Left ventricle myocardium inferior (tissue), 1 donor: ENCODE results near the gene IRF2. TPM values are rescaled to one million over a fixed set of nuclear protein-coding genes. Genes with fewer than 3 reads are reported as not detected.
A peak's percentile ranks its signal among the peaks of the same experiment; 100 is the strongest.

Experiments used
- DNase-seq: peaks from one replicate; pipeline ENCODE4 v3.0.0-alpha.2; 2020
- H3K27ac ChIP-seq: fragments of 200-600 bp; replicated peaks from 2 replicates; pipeline ENCODE4 v1.8.0; 2021
- H3K27me3 ChIP-seq: fragments of 200-600 bp; 2 replicates; pipeline ENCODE4 v1.8.0; 2021; ENCODE audit warnings: low read depth
- H3K36me3 ChIP-seq: fragments of 200-600 bp; 2 replicates; pipeline ENCODE4 v1.8.0; 2021
- H3K4me1 ChIP-seq: fragments of 200-600 bp; 2 replicates; pipeline ENCODE4 v1.8.0; 2021
- H3K4me3 ChIP-seq: fragments of 200-600 bp; 2 replicates; pipeline ENCODE4 v1.8.0; 2021; ENCODE audit warnings: mild to moderate bottlenecking, moderate library complexity
- H3K9me3 ChIP-seq: fragments of 200-600 bp; replicated peaks from 2 replicates; pipeline ENCODE4 v1.8.0; 2021
- CTCF ChIP-seq: fragments of 200-600 bp; IDR thresholded peaks from 2 replicates; pipeline ENCODE4 v1.8.0; 2021; ENCODE audit warnings: antibody characterized with exemption, mild to moderate bottlenecking, borderline replicate concordance
- intact Hi-C: fragments of 100-400 bp; cut with micrococcal nuclease; formaldehyde crosslinking; loops from one replicate; pipeline ENCODE4 v1.11.0; 2022
- total RNA-seq: library from RNA; stranded (reverse); fragmentation: NEBNext Ultra II Directional; extraction: Animal tissue kit (Norgen Biotek cat#: 25700); gene quantifications from one replicate; pipeline ENCODE4 v1.2.1, GENCODE V29; 2021
- donor health status: DM: no; HTN: yes; CAD: no; lungs with severe emphysema.

The IRF2 gene
- total RNA-seq, 1 donor from 2014 or later, result 25.9 TPM

DNA sequence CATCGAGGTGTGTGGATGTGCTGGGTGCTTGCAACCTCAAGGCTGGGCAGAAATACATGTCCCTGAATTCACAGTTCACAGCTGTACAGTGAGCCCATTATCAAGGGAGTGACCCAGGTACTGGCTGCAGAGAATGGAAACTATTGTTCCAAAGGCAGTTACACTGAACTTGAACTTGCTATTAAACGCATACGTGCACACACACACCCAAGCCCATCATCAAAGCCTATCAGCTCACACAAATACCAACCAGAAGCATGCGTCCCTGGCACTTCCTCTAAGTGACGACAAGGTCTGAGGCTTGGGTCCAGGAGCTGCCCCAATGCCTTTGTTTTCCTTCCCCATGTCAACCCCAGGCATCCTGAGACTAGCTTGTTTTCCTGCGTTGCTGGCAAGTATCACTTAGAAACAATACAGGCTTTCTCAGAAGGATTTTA is 88.6 kb downstream of the IRF2 start:
- H3K4me3 ChIP-seq, result peak overlapping the region; percentile 35
- peak; percentile 70 for DNase-seq
- H3K36me3 ChIP-seq, result peaks cover 39% of the 10 kb centered on the region
- peaks cover 96% of the 10 kb centered on the region for H3K4me1 ChIP-seq
- peak overlapping the region; percentile 93 for H3K27ac ChIP-seq
- intact Hi-C loops, result no loop called here
- H3K27me3 ChIP-seq, result no peaks in the 10 kb centered on the region
- H3K9me3 ChIP-seq, result no peaks in the 10 kb centered on the region
- no peak for TF ChIP-seq CTCF

DNA sequence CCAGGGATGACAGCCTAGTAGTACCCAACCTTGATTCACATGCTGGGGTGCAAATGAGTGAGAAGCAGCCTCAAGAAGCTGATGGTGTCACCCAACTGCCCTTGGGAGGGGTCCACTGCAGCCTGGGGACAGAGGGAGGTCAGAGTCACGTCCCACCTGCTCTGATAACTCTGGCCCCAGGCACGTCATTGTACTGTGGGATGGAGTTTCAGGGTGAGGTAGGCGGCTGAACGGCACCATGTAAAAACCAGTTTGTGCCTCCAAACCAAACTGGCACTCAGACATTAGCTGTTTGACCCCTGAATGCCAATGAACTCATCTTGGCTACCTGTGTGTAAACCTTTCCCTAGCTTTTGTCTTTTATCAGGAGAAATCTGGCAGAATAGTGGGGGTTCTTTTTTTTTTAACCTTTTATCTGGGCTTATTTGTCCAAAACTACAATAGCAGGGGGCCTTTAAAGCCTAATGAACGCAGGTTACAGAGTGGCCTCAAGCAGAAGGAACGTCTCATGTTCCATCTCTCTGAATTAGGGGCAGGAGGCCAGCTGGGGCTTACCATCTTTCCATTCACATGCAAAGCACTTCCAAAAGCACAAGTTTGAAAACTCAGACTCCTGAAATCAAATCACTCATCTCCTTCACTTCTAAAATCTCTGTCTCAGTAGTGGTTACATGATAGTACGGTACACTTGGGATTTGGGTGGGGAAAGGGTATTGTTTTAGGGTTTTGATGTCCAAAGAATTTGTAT is 89.4 kb downstream of the IRF2 start:
- H3K4me3 ChIP-seq, result peak overlapping the region; percentile 48
- H3K27ac ChIP-seq, result peak overlapping the region; percentile 93
- intact Hi-C loops, result no loop called here
- H3K9me3 ChIP-seq, result no peaks in the 10 kb centered on the region
- H3K36me3 ChIP-seq, result peaks cover 31% of the 10 kb centered on the region
- TF ChIP-seq CTCF, result no peak
- H3K4me1 ChIP-seq, result peaks cover 89% of the 10 kb centered on the region
- DNase-seq, result no peak
- no peaks in the 10 kb centered on the region for H3K27me3 ChIP-seq

- H3K9me3 ChIP-seq, result no peaks in the 10 kb centered on the region
- peaks cover 82% of the 10 kb centered on the region for H3K4me1 ChIP-seq
- intact Hi-C loops, result no loop called here
- H3K4me3 ChIP-seq, result peak overlapping the region; percentile 48
- no peaks in the 10 kb centered on the region for H3K27me3 ChIP-seq
- H3K27ac ChIP-seq, result peak overlapping the region; percentile 93
- no peak for TF ChIP-seq CTCF
- no peak for DNase-seq
- H3K36me3 ChIP-seq, result peaks cover 24% of the 10 kb centered on the region
Measured at GRCh38 chr4:184384056-184384809, 90.1 kb downstream of the IRF2 start.

DNA sequence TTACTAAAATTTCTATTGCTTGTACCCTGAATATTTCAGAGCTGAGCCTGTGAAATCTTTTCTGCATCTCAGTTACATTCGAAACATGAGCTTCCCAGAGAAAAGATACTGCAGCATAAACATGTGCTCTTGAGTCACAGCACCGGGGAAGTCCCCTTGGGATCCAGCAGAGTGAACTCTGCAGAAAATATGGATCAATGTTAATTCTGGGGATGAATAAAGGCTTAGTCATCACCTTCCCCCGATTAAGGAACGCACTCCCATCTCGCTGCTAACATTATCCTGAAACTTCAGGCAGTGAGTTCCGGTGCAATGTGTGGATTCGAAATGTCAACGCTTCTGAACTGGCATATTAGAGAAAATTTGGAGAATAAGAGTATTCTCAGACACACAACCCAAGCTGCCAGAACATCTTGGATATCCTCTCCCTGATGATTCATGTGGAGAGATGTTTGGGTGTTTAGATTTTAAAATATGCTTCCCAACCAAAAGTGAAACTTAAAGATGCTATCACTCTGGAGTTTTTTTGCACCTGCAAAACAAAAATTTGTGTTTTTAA is 90.8 kb downstream of the IRF2 start:
- peak overlapping the region; percentile 48 for H3K4me3 ChIP-seq
- peak overlapping the region; percentile 93 for H3K27ac ChIP-seq
- H3K9me3 ChIP-seq, result no peaks in the 10 kb centered on the region
- H3K4me1 ChIP-seq, result peaks cover 76% of the 10 kb centered on the region
- peaks cover 17% of the 10 kb centered on the region for H3K36me3 ChIP-seq
- H3K27me3 ChIP-seq, result no peaks in the 10 kb centered on the region
- intact Hi-C loops, result no loop called here
- DNase-seq, result no peak
- TF ChIP-seq CTCF, result no peak

DNA sequence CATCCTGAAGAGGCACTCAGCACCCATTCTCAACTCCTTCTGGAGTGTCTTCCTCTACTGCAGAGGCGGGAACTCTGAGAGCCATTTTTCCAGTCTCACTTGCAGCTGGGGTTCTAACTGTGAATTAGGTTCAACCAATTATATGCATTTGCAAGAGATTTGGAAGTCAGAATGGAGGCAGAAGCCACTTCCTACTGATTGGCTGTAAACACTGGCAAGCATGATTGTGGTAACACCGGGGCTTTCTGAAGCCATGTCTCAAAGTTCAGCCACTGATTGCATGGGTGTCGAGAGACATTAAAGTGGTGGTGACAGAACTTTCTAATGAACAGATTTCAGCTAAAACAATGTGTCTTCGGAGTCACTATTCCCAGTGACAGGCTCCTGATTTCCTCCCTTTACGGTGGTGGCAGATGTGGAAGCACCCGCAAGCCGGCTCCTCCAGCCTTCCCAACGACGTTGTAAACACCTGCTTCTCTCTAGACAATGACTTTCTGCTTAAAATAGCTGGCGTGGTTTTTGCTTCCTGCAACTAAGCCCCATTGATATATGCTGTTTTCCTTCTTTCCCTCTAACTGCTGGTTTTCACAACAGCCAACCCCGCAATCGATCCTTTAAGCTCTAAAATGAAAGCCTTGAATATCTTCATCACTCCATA is 92.0 kb downstream of the IRF2 start:
- Histone ChIP-seq H3K27me3 (no peaks in the 10 kb centered on the region), H3K4me1 (peaks cover 64% of the 10 kb centered on the region), H3K27ac (peak overlapping the region; percentile 93), H3K36me3 (peaks cover 5% of the 10 kb centered on the region), H3K9me3 (no peaks in the 10 kb centered on the region), H3K4me3 (no peak overlapping the region)
- no peak for TF ChIP-seq CTCF
- intact Hi-C loops, result no loop called here
- no peak for DNase-seq
